Right ventricle myocardium superior (tissue), 1 donor: ENCODE results near the gene NIT1. TPM values are rescaled to one million over a fixed set of nuclear protein-coding genes. Genes with fewer than 3 reads are reported as not detected.

ENCODE experiments used
- ATAC-seq: fragments of 200-7000 bp; cut with Tn5 transposase; one replicate; pipeline ENCODE4 v1.9.1; 2020; ENCODE audit warnings: mild to moderate bottlenecking; ENCODE audit not compliant: poor library complexity
- DNase-seq: peaks from one replicate; pipeline ENCODE4 v3.0.0-alpha.2; 2020
- intact Hi-C: fragments of 100-400 bp; cut with DNase I; formaldehyde crosslinking; loops from one replicate; pipeline ENCODE4 v1.11.2; 2022
- total RNA-seq: library from RNA; stranded (reverse); fragmentation: NEBNext Ultra II Directional; extraction: Animal tissue kit (Norgen Biotek cat#: 25700); gene quantifications from one replicate; pipeline ENCODE4 v1.2.1, GENCODE V29; 2021
- donor health status: DM: no; HTN: yes; CAD: no; lungs with severe emphysema.

NIT1 gene
- total RNA-seq, 1 donor from 2014 or later, result 33.8 TPM

GRCh38 chr1:161164901-161165610, 47.2 kb downstream of the NIT1 start:
- intact Hi-C loops, result no loop called here
- DNase-seq (no peak), ATAC-seq (no peak)

DNA sequence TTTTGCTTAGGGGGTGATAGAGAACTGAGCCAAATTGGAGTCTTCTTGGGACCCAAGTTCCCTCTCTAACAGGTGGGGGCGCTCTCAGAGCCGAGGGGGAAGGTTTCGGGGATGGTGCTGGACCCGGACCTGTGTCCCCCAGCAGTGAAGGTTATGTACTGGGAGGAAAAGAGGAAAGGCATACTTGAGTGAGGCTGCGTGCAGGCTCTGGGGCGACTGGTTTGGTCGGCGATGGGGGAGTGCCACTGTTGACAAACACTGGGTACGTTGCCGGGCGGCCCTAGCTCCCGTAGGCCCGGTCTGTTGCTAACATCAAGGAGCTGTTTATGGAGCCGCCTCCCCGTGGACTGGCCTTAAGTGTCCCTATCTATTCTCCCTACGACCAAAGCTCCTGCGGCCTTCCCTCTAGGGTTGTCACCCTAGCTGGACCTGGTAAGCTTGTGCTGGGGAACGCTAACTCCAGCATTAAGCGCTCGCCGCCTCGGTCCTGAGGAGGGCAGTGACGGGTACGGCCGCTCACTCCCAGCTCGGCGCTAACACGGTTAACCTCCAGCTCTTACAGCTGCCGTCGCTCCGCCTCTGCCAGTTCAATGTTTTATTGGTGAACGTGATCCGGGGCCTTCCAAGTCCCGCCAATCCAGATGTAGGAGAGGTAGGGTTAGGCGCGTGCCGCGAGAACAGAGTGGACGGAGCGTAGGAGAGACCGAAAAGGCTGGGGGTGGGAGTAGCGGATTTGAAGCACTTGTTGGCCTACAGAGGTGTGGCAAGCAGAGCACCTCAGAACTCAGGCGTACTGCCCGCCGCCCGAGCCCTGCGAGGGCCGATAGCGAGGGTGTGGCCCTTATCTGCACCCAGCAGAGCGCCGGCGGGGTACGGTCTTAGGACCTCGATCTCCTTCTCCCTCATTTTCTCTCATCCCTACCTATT, 48.1 kb downstream of the NIT1 start, which contains the start of gene PPOX:
PPOX (plus strand) TSS at position 685 of the 927 bp plus-strand sequence. CDS start 422 bp downstream, outside the sequence.
- ATAC-seq, result peak; percentile 96
- intact Hi-C loops, result no loop called here
- peak; percentile 97 for DNase-seq

GRCh38 chr1:161166669-161167548, 49.0 kb downstream of the NIT1 start:
- no peak for DNase-seq
- ATAC-seq, result peak; percentile 0
- intact Hi-C loops, result no loop called here

GRCh38 chr1:161168906-161169305, 51.0 kb downstream of the NIT1 start:
- no peak for ATAC-seq
- intact Hi-C loops, result no loop called here
- no peak for DNase-seq

Other genes starting within 250 kb of the NIT1 start
- gene ITLN1, start 232.9 kb upstream of the NIT1 start, total RNA-seq, result 2.3 TPM
- not detected for gene ITLN2, start 163.3 kb upstream of the NIT1 start, total RNA-seq
- gene F11R, start 97.0 kb upstream of the NIT1 start, total RNA-seq, result 10.1 TPM
- 9.3 TPM for gene TSTD1, start 79.1 kb upstream of the NIT1 start, total RNA-seq
- 28.4 TPM for gene USF1, start 72.1 kb upstream of the NIT1 start, total RNA-seq
- gene ARHGAP30, start 48.2 kb upstream of the NIT1 start, total RNA-seq, result 3.3 TPM
- gene NECTIN4, start 28.5 kb upstream of the NIT1 start, total RNA-seq, result not detected
- 4.7 TPM for gene KLHDC9, start 19.7 kb upstream of the NIT1 start, total RNA-seq
- 62.3 TPM for gene PFDN2, start 68 bp upstream of the NIT1 start, total RNA-seq
- gene DEDD, start 14.6 kb downstream of the NIT1 start, total RNA-seq, result 26.6 TPM
- 81.0 TPM for gene UFC1, start 35.9 kb downstream of the NIT1 start, total RNA-seq
- 19.0 TPM for gene USP21, start 41.4 kb downstream of the NIT1 start, total RNA-seq
- 17.1 TPM for gene PPOX, start 48.3 kb downstream of the NIT1 start, total RNA-seq
- gene B4GALT3, start 59.4 kb downstream of the NIT1 start, total RNA-seq, result 20.3 TPM
- gene ADAMTS4, start 80.9 kb downstream of the NIT1 start, total RNA-seq, result 7.0 TPM
- 308 TPM for gene NDUFS2, start 84.3 kb downstream of the NIT1 start, total RNA-seq
- 21.5 TPM for gene FCER1G, start 97.2 kb downstream of the NIT1 start, total RNA-seq
- gene APOA2, start 105.5 kb downstream of the NIT1 start, total RNA-seq, result 1.2 TPM
- 36.9 TPM for gene TOMM40L, start 108.0 kb downstream of the NIT1 start, total RNA-seq
- gene NR1I3, start 120.1 kb downstream of the NIT1 start, total RNA-seq, result not detected
- gene PCP4L1, start 140.6 kb downstream of the NIT1 start, total RNA-seq, result 0.22 TPM
- 4.8 TPM for gene MPZ, start 191.9 kb downstream of the NIT1 start, total RNA-seq
- gene SDHC, start 196.3 kb downstream of the NIT1 start, total RNA-seq, result 422 TPM
- not detected for gene CFAP126, start 249.8 kb downstream of the NIT1 start, total RNA-seq